Measurements from ENCODE around the gene FA2H.
"Not testable (repeated sequence)": the region's sequence is repeated elsewhere in the genome, so short reads cannot be mapped to it uniquely, and the experiment has no call there.

Gene FA2H

DNA sequence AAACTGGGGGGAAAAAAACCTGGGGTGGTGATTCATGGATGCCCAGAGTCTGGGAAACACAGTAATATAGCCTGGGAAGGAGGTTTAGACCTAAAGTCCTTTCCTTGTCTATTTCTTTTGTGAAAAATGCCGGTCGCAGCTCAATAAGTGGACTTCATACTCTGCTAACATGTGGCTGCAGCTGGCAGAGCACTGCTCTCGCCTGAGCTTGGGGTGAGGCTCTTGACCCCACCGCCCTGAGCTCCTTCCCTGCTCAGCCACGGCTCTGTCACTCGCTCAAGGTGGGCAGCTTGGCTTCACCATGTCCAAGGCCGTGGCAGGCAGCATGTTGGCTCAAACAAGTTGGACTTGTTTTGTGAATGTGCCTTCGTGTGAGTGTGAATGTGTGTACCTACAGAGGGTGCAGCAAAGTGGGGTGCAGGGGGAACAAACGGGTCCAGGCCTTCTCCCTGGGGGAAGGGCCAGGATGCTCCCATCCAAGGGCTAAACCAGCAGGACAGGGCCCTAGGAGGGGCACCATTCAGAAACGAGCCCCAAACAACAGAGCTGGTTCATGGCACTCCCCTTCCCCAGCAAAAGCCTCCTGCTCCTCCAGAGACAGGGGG is 4.9 kb downstream of the FA2H start:
- no peak for DNase-seq

DNA sequence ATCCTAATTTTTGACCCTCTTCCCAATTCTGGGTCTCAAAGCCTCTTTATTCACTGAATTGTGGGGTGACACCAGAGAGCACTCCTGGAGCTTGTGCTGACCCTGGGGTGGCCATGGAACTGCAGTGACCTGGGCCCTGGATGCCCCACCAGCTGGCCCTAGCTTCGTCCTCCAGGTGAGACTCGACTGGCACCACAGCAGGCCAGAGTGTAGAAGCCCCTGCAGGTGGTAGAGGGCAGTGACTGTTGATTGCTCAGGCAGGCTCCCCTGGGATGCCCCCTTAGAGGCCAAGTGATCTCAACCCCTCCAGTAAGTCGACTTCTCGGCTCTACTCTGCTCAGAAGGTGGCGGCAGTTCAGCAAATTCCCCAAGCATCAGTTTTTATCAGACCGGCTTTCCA is 6.4 kb downstream of the FA2H start:
- DNase-seq, result no peak

DNA sequence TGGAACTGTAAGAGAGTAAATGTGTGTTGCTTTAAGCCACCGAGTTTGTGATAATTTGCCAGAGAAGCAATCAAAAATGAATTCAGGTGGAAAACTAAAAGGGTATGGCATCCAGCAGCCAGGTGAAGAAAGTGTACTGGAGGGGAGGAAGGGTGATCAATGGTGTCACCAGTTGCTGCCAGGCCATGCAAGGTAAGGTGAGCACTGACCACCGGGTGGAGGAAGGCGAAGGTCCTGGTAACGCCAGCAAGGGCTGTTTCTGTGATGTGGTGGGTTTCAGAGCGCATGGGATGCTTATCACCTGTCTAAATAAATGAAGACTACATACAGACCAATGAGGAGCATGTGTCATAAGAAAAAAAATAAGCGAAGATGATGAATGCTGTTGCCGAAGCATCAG is 6.9 kb downstream of the FA2H start:
- DNase-seq, result no peak

DNA sequence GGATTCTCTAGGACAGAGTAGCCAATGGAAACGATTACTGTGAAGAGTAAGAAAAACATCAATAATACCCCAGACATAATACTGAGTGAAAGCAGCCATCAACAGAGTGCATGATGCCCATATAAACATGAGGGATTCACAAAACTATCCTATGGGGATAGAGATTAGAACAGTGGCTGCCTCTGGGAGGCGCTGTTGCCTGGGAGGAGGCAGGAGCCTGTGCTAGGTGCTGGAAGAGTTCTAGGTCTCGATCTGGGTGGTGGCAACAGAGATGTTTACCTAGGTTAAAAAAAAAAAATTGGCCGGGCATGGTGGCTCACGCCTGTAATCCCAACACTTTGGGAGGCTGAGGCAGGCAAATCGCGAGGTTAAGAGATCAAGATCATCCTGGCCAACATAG is 7.9 kb downstream of the FA2H start:
- DNase-seq, result no peak

DNA sequence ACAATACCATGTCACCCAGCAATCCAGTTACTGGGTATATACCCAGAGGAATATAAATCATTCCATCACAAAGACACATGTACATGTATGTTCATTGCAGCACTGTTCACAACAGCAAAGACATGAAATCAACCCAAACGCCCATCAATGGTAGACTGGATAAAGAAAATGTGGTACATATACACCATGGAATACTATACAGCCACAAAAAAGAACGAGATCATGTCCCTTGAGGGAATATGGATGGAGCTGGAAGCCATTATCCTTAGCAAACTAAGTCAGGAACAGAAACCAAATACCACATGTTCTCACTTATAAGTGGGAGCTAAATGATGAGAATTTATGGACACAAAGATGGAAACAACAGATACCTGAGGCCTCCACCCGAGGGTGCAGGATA is 10.4 kb downstream of the FA2H start:
- not testable (repeated sequence) for DNase-seq

GRCh38 chr16:74761665-74762064 is 13.0 kb downstream of the FA2H start:
- DNase-seq, result no peak

DNA sequence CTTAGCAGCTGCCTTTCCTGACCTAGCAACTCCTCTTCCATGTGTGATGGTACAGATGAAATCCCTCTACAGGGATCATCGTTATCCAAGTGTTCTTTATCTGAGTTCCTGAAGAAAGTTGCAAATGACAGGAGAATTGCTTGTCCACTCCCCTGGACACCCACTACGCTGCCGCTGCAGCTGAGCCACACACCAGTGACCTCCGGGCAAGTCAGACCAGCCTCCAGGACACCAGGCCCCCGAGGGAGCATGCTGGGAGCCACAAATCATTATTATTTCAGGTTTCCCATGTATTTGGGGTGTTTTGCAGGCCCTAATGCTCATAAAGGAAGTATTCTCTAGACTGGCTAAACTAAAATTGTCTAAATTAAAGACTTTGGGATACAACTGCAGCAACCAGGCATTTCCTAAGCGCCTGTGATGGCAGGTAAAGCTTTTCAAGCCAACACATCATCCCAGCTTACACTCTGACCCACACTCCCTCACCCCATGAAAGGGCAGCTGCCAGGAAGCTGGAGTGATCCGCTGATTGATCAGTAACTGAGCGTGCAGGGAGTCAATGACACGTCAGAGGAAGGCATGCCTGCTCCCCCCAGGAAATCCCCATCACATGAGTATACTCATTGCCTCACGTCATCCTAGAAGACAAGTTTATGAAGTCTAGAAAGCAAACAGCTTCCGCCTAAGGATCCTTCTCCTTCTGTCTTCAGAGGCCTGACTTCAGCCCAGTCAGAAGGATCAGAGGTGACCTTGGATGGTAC is 14.4 kb downstream of the FA2H start:
- no peak for DNase-seq

GRCh38 chr16:74759564-74759963 is 15.1 kb downstream of the FA2H start:
- DNase-seq, result no peak

DNA sequence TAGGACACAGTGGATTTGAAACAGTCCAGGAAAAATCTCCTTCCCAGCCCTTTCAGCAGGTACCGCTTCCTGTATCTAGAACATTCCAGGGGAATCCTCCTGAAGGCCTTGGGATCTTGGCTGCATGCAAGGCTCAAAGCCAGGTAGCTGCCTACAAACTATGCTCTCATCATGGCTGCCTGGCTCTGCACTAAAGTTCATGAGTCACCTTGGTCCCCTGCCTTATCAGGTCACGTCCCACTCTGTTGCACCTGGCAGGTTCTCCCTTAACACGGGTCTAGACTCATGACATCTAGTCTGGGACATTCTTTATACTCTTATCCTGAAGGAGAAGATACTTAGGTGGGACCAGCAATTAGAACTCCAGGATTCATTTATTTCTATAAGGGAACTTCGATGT is 15.8 kb downstream of the FA2H start:
- DNase-seq, result no peak

DNA sequence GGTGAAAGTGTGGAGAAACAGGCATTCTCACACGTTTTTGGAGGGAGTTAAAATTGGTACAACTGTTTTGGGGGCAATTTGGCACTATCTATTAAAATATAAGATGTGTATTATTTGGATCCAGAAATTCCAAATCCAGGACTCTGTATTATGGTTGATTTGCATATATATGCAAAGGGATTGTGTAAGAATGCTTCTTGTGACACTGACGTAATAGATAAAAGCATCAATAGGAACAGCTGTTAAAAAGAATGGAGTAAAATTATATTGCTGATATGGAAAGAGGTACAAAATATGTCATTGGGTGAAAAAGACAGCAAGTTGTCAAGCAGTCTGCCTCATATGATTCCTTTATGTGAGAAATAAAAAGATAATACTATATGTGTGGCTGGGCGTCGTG is 17.3 kb downstream of the FA2H start:
- no peak for DNase-seq

- DNase-seq, result no peak
Observed at GRCh38 chr16:74756203-74756602, 18.4 kb downstream of the FA2H start.

DNA sequence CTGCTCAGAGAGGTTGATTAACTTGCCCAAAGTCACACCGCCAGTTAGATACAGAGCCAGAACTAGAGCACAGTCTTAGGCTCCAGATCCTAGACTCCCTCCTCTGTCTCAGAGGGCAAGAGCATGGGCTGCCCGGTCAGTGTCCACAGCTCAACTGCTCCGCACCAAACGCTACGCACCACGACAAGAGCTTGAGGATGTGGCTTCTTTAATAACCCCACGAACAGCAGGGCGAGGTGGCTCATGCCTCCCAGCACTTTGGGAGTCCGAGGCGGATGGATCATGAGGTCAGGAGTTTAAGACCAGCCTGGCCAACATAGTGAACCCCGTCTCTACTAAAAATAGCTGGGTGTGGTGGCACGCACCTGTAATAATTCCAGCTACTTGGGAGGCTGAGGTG is 21.4 kb downstream of the FA2H start:
- DNase-seq, result no peak

DNA sequence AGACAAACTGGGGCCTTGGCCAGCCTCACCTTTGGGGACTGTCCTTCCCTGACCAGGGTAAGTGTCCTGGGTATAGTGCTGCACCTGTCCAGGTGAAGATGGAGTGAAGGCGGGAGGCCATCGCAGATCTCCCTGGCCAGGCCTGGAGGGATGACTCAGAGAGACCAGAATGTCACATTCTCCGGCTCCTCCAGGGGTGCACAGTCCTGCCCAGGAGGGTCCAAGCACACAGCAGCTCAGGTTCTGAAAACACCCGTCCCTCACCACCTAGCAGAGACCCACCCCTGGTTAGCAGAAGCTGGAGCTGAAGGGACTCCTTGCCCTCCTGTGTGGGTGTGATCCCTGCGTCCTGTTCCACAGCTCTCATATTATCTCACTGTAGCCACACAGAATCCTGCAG is 21.9 kb downstream of the FA2H start:
- DNase-seq, result no peak

GRCh38 chr16:74752258-74752657 is 22.4 kb downstream of the FA2H start:
- no peak for DNase-seq

DNA sequence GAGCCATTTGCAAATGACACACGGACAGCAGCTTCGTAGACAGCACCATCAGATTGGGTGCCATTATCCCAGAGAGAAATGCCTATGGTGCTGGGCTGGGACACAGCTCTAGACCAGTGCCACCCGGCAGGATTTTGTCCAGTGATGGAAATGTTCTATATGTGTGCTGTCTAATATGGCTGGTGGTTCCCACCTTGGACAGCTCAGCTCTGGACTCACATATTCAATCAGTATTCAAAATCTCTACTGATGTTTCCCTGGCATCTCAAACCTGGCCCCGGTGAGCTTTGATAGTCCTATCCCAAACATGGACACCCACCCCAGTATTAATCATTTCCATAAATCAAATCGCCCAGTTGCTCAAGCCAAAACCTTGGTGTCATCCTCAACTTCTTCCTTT is 23.0 kb downstream of the FA2H start:
- no peak for DNase-seq

DNA sequence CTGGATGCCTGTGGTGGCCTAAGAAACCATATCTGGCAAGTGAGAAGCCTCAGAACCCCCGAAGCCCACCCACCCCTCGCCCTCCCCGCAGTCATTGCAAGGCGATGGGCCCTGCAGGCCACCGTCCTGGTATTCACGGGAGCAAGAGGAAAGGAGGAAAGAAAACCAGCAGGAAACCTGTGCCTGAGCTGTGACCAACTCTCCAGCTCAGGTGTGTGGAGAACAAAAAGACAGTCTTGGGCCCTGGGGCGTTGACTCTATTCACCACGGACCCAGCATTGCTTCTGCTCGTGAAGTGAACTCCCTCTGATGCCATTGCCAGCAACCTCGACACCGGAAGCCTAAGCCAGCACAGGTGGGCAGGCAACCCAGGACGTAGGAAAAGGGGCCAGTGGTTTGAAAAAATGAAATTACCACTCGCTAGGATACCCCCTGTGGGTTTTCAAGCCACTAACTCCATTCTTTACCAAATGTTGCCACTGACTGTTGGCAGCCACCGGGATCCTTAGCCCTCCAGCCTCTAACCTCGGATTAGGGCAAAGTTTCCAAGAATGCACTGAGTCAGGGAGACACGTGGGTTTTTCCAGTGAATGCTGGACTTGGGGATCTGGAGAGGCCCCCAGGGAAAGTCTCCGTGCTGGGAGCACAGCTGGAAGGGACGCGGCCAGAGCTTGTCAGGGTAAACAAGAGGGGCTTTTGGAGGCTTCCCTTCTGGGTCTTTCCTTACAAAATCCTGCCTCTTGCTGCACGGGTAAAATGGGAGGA is 25.1 kb downstream of the FA2H start:
- DNase-seq, result no peak

GRCh38 chr16:74748616-74749026 is 26.0 kb downstream of the FA2H start:
- no peak for DNase-seq

DNA sequence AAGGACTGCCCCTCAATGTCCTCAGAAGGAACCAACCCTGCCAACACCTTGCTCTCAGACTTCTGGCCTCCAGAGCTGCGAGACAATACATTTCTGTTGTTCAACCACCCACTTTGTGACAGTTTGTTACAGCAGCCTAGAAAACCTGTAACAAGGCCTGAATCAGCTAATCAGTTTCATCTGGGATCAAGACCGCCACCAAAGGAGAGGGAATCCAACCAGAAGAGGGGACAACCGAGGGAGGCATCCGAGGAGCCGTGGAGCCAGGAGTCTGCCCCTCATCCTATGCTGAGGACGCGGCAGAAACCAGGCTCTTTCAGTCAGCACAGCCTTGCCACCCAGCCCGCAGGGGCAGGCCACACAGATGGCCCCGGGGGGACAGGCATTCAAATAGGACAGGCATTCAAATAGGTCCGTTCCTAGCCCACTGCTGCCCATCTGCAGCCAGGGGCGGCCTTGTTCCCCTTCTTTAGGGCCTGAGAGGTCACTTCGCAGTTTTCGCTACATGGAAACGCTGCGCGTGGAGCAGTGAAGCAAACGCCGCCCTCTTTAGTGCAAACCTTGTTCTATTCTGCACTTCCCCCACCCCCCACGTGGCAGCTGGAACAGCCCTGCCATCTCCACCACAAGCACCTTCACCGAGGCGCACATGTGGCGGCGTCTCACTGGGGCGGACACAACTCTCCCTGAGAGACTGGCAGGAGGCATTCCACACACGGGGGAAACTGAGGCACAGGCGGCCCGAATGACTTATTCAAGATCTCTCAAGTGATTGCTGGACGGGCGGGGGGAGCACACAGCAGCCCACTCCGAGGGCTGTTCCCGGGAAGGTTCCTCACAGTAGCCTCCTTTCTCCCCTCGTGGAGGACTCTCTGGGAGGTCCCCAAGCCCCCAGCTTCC is 26.7 kb downstream of the FA2H start:
- DNase-seq, result no peak

DNA sequence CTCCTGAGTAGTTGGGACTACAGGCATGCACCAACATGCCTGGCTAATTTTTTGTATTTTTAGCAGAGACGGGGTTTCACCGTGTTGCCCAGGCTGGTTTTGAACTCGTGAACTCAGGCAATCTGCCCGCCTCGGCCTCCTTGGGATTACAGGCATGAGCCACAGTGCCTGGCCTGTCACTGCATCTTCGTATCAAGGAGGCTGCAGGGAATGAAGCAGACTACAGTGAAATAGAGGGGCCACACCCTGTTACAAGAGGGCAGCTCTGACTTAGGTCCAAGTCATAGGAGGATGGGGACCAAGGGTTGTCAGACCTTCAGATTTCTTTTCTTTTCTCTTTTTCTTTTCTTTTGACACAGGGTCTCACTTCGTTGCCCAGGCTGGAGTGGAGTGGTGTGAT is 28.7 kb downstream of the FA2H start:
- DNase-seq, result no peak

GRCh38 chr16:74745109-74745615 is 29.5 kb downstream of the FA2H start:
- no peak for DNase-seq

DNA sequence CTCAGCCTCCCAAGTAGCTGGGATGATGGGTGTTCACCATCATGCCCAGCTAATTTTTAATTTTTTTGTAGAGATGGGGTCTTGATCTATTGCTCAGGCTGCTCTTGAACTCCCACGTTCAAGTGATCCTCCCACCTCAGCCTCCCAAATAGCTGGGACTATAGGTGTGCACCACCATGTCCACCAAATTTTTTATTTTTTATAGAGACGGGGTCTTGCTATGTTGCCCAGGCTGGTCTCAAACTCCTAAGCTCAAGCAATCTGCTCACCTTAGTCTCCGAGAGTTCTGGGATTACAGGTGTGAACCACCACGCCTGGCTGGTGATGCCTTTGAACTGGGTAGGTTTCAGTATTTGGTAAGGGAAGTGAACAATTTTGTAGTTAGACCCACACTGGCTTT is 30.1 kb downstream of the FA2H start:
- DNase-seq, result no peak

DNA sequence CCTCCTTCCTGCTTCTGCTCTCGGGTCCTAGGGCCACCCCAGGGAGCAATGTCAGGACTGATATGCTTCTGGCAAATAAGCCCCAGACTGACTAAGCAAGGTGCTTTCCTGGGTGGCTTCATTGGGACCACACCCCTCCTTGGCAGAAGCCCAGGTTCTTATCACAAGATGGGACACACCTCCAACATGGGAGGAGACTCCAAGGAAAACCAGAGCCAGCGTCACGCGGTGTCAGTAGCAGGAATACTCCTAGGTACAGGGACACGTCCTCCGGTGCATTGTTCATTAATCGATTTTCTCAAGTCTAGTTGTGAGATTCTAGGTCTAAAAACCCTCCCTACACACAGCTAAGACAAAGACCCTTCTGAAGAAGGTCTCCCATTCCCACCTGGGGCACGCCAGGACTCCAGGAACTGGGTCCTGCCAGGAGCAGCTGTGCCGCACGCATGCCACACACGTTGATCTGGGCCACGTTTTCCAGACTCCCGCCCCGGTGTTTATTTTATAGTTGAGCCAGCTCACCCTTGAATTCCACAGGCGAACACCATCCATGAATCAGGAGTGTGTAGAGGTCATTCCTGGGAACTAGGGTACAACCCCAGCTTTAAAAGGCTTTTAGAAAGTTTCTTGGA is 30.8 kb downstream of the FA2H start:
- DNase-seq, result no peak

Data from CD4-positive, alpha-beta T cell treated with Interleukin-4 for 1 hour (primary cell).